Tibial nerve (tissue), 4 donors: ENCODE results near the gene TMEM255B. TPM values are rescaled to one million over a fixed set of nuclear protein-coding genes. Genes with fewer than 3 reads are reported as not detected.

Experiments used
- DNase-seq, 2 donors: peaks; one replicate each; pipeline ENCODE4 v3.0.0-alpha.2; 2019; ENCODE audit warnings: low spot score in 2 of 2
- H3K27ac ChIP-seq, 4 donors: fragments of 200-600 bp; sonication (generic) in 3 of 4; one replicate each; pipeline ENCODE4 v1.5.1; 2017 to 2019; ENCODE audit warnings: mild to moderate bottlenecking in 1 of 4
- H3K27me3 ChIP-seq, 2 donors: fragments of 200-600 bp; sonication (generic) in 1 of 2; one replicate each; pipeline versions ENCODE4 v1.5.1 to v1.6.0; 2017 to 2019
- H3K36me3 ChIP-seq, 3 donors: fragments of 200-600 bp; sonication (generic); one replicate each; pipeline ENCODE4 v1.5.1; 2018 to 2019
- H3K4me1 ChIP-seq, 4 donors: fragments of 200-600 bp; sonication (generic) in 3 of 4; one replicate each; pipeline ENCODE4 v1.5.1; 2017 to 2019
- H3K4me3 ChIP-seq, 4 donors: fragments of 200-600 bp; sonication (generic) in 3 of 4; one replicate each; pipeline ENCODE4 v1.5.1; 2017 to 2019; ENCODE audit warnings: mild to moderate bottlenecking in 1 of 4, moderate library complexity in 1 of 4
- H3K9me3 ChIP-seq, 4 donors: fragments of 200-600 bp; sonication (generic) in 3 of 4; one replicate each; pipeline ENCODE4 v1.5.1; 2017 to 2019
- CTCF ChIP-seq, 5 experiments: fragments of 200-600 bp in 3 of 5; fragments of 450-650 bp in 2 of 5; sonication (generic) in 3 of 5; IDR thresholded peaks; one replicate each; pipeline ENCODE4 v1.5.1; 2016 to 2019; ENCODE audit warnings: antibody characterized with exemption in 5 of 5, mild to moderate bottlenecking in 3 of 5, moderate library complexity in 2 of 5
- EP300 ChIP-seq, 2 donors: sonication (generic); formaldehyde crosslinking; IDR thresholded peaks; one replicate each; pipeline ENCODE4 v1.6.1; 2017; ENCODE audit warnings: antibody characterized with exemption in 2 of 2, mild to moderate bottlenecking in 1 of 2
- POLR2A ChIP-seq, 2 donors: fragments of 450-650 bp; IDR thresholded peaks; one replicate each; pipeline ENCODE4 v1.6.1; 2017; ENCODE audit warnings: antibody characterized with exemption in 2 of 2, mild to moderate bottlenecking in 2 of 2, moderate library complexity in 2 of 2
- WGBS, 2 donors: methylation state at CpG; one replicate each; pipeline ENCODE4 v1.1.5; 2018; 5-methylcytosine and 5-hydroxymethylcytosine counted together
- total RNA-seq, 4 donors: library from RNA; depleted of rRNA; stranded (reverse); fragments of >200 nt; gene quantifications; one replicate each; pipeline ENCODE4 v1.1.0, GENCODE V29; 2016

TMEM255B gene
- total RNA-seq, 4 donors from 2014 or later, result 3.3 to 21.6 (median 10.9) TPM

- TF ChIP-seq CTCF (IDR thresholded peaks at IDR 0.05), result no peak
- TF ChIP-seq POLR2A (IDR thresholded peaks at IDR 0.05), result no peak
- no peak for TF ChIP-seq EP300 (IDR thresholded peaks at IDR 0.05)
- Histone ChIP-seq H3K27me3 (peaks cover 0 to 6% of the 10 kb centered on the region in 2 donors), H3K4me3 (no peak overlapping the region), H3K9me3 (no peaks in the 10 kb centered on the region), H3K4me1 (no peaks in the 10 kb centered on the region), H3K27ac (no peak overlapping the region), H3K36me3 (no peaks in the 10 kb centered on the region)
- WGBS, 2 donors, result 72 to 79% methylated on average over 13 to 14 of the region's 14 CpGs
- DNase-seq, result no peak
These were observed 23.4 kb downstream of the TMEM255B start for GRCh38 chr13:113782472-113782871.

- Histone ChIP-seq H3K36me3 (no peaks in the 10 kb centered on the region), H3K4me3 (no peak overlapping the region), H3K27ac (no peak overlapping the region), H3K9me3 (no peaks in the 10 kb centered on the region), H3K27me3 (no peaks in the 10 kb centered on the region), H3K4me1 (no peaks in the 10 kb centered on the region)
- no peak for DNase-seq
- TF ChIP-seq CTCF (IDR thresholded peaks at IDR 0.05) (no peak), POLR2A (IDR thresholded peaks at IDR 0.05) (no peak), EP300 (IDR thresholded peaks at IDR 0.05) (no peak)
- WGBS, 2 donors, result 80 to 87% methylated on average over 12 of the region's 12 CpGs
These were observed 24.3 kb downstream of the TMEM255B start for GRCh38 chr13:113783200-113783881.

- TF ChIP-seq POLR2A (IDR thresholded peaks at IDR 0.05) (no peak), CTCF (IDR thresholded peaks at IDR 0.05) (no peak)
- no peak for DNase-seq
- WGBS, 2 donors, result 76 to 87% methylated on average over 10 of the region's 10 CpGs
These were observed 25.1 kb downstream of the TMEM255B start for GRCh38 chr13:113783966-113784644.

GRCh38 chr13:113784645-113785024 is 25.6 kb downstream of the TMEM255B start:
- no peaks in the 10 kb centered on the region for H3K27me3 ChIP-seq
- 73 to 79% methylated on average over 4 to 5 of the region's 5 CpGs for WGBS, 2 donors
- no peak overlapping the region for H3K4me3 ChIP-seq
- no peak for TF ChIP-seq EP300 (IDR thresholded peaks at IDR 0.05)
- no peak for TF ChIP-seq POLR2A (IDR thresholded peaks at IDR 0.05)
- no peak for TF ChIP-seq CTCF (IDR thresholded peaks at IDR 0.05)
- H3K36me3 ChIP-seq, result no peaks in the 10 kb centered on the region
- no peaks in the 10 kb centered on the region for H3K9me3 ChIP-seq
- DNase-seq, result no peak
- H3K27ac ChIP-seq, result no peak overlapping the region
- H3K4me1 ChIP-seq, result no peaks in the 10 kb centered on the region

More at GRCh38 chr13:113783966-113784644, 25.1 kb downstream of the TMEM255B start:
- no peaks in the 10 kb centered on the region for H3K27me3 ChIP-seq
- H3K36me3 ChIP-seq, result no peaks in the 10 kb centered on the region
- no peaks in the 10 kb centered on the region for H3K4me1 ChIP-seq
- H3K27ac ChIP-seq, result no peak overlapping the region
- H3K4me3 ChIP-seq, result no peak overlapping the region
- H3K9me3 ChIP-seq, result no peaks in the 10 kb centered on the region
